Uterus (tissue), 2 donors: ENCODE measurements around the gene YBX2.

Experiments
- POLR2A ChIP-seq, 2 donors: fragments of 450-650 bp; IDR thresholded peaks; one replicate each; pipeline ENCODE4 v1.6.1; 2016; ENCODE audit warnings: antibody characterized with exemption in 2 of 2, mild to moderate bottlenecking in 1 of 2, moderate library complexity in 1 of 2
- TF ChIP-seq, protein P1 (sequence below), 4 experiments: fragments of 200-600 bp in 2 of 4; fragments of 450-650 bp in 2 of 4; sonication (generic) in 2 of 4; IDR thresholded peaks; one replicate each; pipeline ENCODE4 v1.5.1; 2016 to 2019; ENCODE audit warnings: antibody characterized with exemption in 4 of 4, mild to moderate bottlenecking in 2 of 4, moderate library complexity in 1 of 4

DNA sequence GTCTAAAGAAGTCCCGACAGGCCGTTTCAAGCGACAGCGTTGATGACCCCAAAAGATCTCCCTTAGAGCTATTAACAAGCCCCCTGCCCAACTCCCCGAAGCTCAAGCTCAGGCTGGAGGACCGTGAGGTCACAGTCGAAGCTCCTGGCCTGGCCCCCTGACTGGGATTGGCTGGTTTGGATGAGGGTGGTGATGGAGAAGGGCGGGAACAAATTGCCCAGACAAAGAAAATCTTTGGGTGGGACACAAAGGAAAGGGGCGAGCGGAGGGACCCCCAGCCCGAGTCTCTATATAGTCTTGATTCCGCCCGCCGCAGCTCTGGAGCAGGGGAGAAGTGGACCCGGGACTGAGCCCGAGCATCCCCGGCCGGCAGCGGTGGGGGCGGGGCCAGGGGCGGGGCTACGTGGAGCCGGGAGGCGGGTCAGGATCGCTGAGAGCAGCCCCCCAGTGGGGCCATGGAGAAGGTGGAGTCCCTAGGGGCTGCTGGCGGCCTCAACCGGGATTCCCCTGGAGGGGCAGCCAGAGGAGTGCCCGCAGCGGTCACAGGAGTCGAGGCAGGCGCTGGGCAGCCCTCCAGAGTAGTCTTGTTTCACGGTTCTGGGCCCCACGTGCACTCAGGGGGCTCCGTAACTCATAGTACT lies 35.7 kb upstream of the YBX2 start:
- TF ChIP-seq, protein P1, sequence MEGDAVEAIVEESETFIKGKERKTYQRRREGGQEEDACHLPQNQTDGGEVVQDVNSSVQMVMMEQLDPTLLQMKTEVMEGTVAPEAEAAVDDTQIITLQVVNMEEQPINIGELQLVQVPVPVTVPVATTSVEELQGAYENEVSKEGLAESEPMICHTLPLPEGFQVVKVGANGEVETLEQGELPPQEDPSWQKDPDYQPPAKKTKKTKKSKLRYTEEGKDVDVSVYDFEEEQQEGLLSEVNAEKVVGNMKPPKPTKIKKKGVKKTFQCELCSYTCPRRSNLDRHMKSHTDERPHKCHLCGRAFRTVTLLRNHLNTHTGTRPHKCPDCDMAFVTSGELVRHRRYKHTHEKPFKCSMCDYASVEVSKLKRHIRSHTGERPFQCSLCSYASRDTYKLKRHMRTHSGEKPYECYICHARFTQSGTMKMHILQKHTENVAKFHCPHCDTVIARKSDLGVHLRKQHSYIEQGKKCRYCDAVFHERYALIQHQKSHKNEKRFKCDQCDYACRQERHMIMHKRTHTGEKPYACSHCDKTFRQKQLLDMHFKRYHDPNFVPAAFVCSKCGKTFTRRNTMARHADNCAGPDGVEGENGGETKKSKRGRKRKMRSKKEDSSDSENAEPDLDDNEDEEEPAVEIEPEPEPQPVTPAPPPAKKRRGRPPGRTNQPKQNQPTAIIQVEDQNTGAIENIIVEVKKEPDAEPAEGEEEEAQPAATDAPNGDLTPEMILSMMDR (IDR thresholded peaks at IDR 0.05), result no peak
- TF ChIP-seq POLR2A (IDR thresholded peaks at IDR 0.05), result no peak
